ENCODE measurements around the gene TAOK3. TPM values are rescaled to one million over a fixed set of nuclear protein-coding genes. Genes with fewer than 3 reads are reported as not detected.

Gene TAOK3
- total and polyA plus RNA-seq, 10 of the 15 experiments (the other 5 are each of a cell fraction or from before 2014, with no cell fraction given) = 41.3 to 131 (median 57.8) TPM

DNA sequence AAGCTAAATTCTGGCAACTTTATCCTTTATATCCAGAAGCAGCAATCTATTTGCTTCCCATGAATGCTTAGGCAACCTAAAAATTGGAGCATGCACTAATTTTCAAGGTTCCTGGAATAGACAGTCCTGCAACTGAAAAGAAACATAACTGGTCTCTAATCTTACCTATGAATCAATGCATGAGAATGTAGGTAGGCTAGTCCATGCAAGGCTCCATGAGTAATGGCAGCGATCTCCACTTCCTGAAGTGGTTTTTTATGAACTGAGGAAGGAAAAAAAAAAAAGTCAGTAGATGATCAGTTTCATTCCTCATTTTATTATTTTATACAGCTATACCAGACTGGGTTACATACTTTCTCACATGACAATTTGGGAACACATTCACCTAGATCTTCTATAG, 134.8 kb downstream of the TAOK3 start:
- ChIA-PET SMC1A (ENCODE audit: uncharacterized antibody, unreplicated experiment) (interaction anchor here (0.8 to 3.2 kb wide), 18 partner anchors 13 to 138 kb away, joined by 3 to 15 read pairs (median 4); partner anchors contain the start of genes SUDS3 and TAOK3), CTCF (interaction anchor here (0.6 to 2.4 kb wide), 7 partner anchors 12 to 276 kb away, joined by 4 to 17 read pairs (median 6); partner anchors contain the start of genes SUDS3 and TAOK3), RAD21 (ENCODE audit: unreplicated experiment) (interaction anchor here (1.1 to 4.8 kb wide), 11 partner anchors 12 to 138 kb away, joined by 3 to 24 read pairs (median 8); partner anchors contain the start of gene SUDS3), POLR2A (interaction anchor here (0.6 to 1.1 kb wide), 5 partner anchors 30 to 137 kb away, joined by 3 to 4 read pairs (median 3); partner anchors contain the start of gene TAOK3)
- ATAC-seq (peak; percentile 24; the same call in 1 of the 3 replicates), DNase-seq (ENCODE audit: low read depth, low spot score) (no peak), FAIRE-seq (no peak)
- H3K27ac ChIP-seq (ENCODE audit: control insufficient read depth, insufficient read depth) = peak overlapping the region; percentile 75
- no peaks in the 10 kb centered on the region; the same call in 1 of the 2 replicates for H3K79me2 ChIP-seq (ENCODE audit: control insufficient read depth, insufficient read depth, low read length)
- H3K27me3 ChIP-seq (replicated peaks in 1 of 2; ENCODE audit: control insufficient read depth in 2 of 2, insufficient read depth in 2 of 2, low read length in 1 of 2) = no peaks in the 10 kb centered on the region
- H3K36me3 ChIP-seq (ENCODE audit: control insufficient read depth in 2 of 2, insufficient read depth in 2 of 2, low read length in 1 of 2) = peaks cover 0 to 6% of the 10 kb centered on the region in 2 experiments; a peak in 3 of 4 replicates
- WGBS (ENCODE audit: insufficient coverage, insufficient replicate concordance, low lambda C conversion rate, missing lambda C conversion rate) = 29% methylated on average over 1 of the region's 1 CpG
- H2AFZ ChIP-seq (ENCODE audit: control insufficient read depth, low read depth, low read length) = no peak overlapping the region
- H3K9me3 ChIP-seq (replicated peaks; ENCODE audit: control insufficient read depth, insufficient read depth, low read length) = no peaks in the 10 kb centered on the region
- BruUV-seq (replicated peaks) = no TSS peak
- no peak overlapping the region for H3K9ac ChIP-seq (ENCODE audit: control insufficient read depth, insufficient read depth, low read length)
- TF ChIP-seq, protein P1, sequence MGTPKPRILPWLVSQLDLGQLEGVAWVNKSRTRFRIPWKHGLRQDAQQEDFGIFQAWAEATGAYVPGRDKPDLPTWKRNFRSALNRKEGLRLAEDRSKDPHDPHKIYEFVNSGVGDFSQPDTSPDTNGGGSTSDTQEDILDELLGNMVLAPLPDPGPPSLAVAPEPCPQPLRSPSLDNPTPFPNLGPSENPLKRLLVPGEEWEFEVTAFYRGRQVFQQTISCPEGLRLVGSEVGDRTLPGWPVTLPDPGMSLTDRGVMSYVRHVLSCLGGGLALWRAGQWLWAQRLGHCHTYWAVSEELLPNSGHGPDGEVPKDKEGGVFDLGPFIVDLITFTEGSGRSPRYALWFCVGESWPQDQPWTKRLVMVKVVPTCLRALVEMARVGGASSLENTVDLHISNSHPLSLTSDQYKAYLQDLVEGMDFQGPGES (IDR thresholded peaks at IDR 0.05) = no peak
- TF ChIP-seq CHD1 (IDR thresholded peaks at IDR 0.05; ENCODE audit: low read depth, low read length) = no peak
- TF ChIP-seq ZNF274 (IDR thresholded peaks at IDR 0.05; ENCODE audit: insufficient read depth, insufficient read length) = no peak
- TF ChIP-seq ZBED1 (IDR thresholded peaks at IDR 0.05; ENCODE audit: borderline replicate concordance) = no peak
- TF ChIP-seq TCF7 (IDR thresholded peaks at IDR 0.05; ENCODE audit: borderline replicate concordance) = no peak
- TF ChIP-seq SIN3A (IDR thresholded peaks at IDR 0.05; ENCODE audit: low read depth, low read length) = no peak
- no peak for TF ChIP-seq RUNX3 (IDR thresholded peaks at IDR 0.05; ENCODE audit: low read length)
- TF ChIP-seq CBFB (IDR thresholded peaks at IDR 0.05; ENCODE audit: low read depth) = no peak
- no peak for TF ChIP-seq SUZ12 (IDR thresholded peaks at IDR 0.05; ENCODE audit: unreplicated experiment)
- peak overlapping the region; percentile 64 for H3K4me2 ChIP-seq (ENCODE audit: control insufficient read depth, insufficient read depth)
- H4K20me1 ChIP-seq (ENCODE audit: control insufficient read depth, insufficient read depth) = no peaks in the 10 kb centered on the region
- H3K4me3 ChIP-seq = no peak overlapping the region
- in situ Hi-C loops (cut with MboI) = no loop called here
- intact Hi-C loops (cut with micrococcal nuclease; ENCODE audit: unreplicated experiment) = loop anchor here (5.0 kb wide), 3 partner anchors 56 to 139 kb away; partner anchors contain the start of gene SUDS3
- H3K4me1 ChIP-seq (ENCODE audit: control insufficient read depth, insufficient read depth, low read length) = peaks cover 26% of the 10 kb centered on the region
